Activated CD8-positive, alpha-beta T cell treated with anti-CD3 and anti-CD28 coated beads for 36 hours (primary cell): Measurements from ENCODE around the gene TRABD2B. TPM values are rescaled to one million over a fixed set of nuclear protein-coding genes. Genes with fewer than 3 reads are reported as not detected.

Source experiments
- ATAC-seq: fragments of 200-7000 bp; cut with Tn5 transposase; one replicate; pipeline ENCODE4 v1.10.0; 2021; ENCODE audit warnings: mild to moderate bottlenecking, moderate library complexity
- CTCF ChIA-PET: fragments of 350-600 bp; sonication (Branson Sonifier 250); formaldehyde crosslinking; loops from one replicate; lab custom pipeline; 2021; ENCODE audit warnings: antibody characterized with exemption; lab: Charles Lee
- POLR2A ChIA-PET: fragments of 350-600 bp; sonication (Branson Sonifier 250); formaldehyde crosslinking; loops from one replicate; lab custom pipeline; 2021; ENCODE audit warnings: antibody characterized with exemption; lab: Charles Lee
- DNase-seq: peaks from one replicate; pipeline ENCODE4 v3.0.0-alpha.2; 2020
- H3K27ac Mint-ChIP-seq: one replicate; pipeline ENCODE4 v1.8.0; 2021; ENCODE audit warnings: mild to moderate bottlenecking, mixed read lengths
- H3K27me3 Mint-ChIP-seq: one replicate; pipeline ENCODE4 v1.8.0; 2021; ENCODE audit warnings: mixed read lengths
- H3K36me3 Mint-ChIP-seq: one replicate; pipeline ENCODE4 v1.8.0; 2021; ENCODE audit warnings: low read depth, mixed read lengths
- H3K4me1 Mint-ChIP-seq: one replicate; pipeline ENCODE4 v1.8.0; 2021; ENCODE audit warnings: low read depth, mixed read lengths
- H3K4me3 Mint-ChIP-seq: one replicate; pipeline ENCODE4 v1.8.0; 2021; ENCODE audit warnings: mild to moderate bottlenecking, moderate library complexity, mixed read lengths
- H3K9me3 Mint-ChIP-seq: one replicate; pipeline ENCODE4 v1.8.0; 2021; ENCODE audit warnings: mixed read lengths
- intact Hi-C: fragments of 100-400 bp; cut with micrococcal nuclease; formaldehyde crosslinking; loops from one replicate; pipeline ENCODE4 v1.10.0; 2022
- total RNA-seq, 2 experiments: library from RNA; stranded (reverse); gene quantifications; one replicate each; pipeline ENCODE4 v1.2.3, GENCODE V29; 2021
- TF ChIP-seq, protein P1 (sequence below): fragments of 200-600 bp; IDR thresholded peaks from one replicate; pipeline ENCODE4 v1.8.0; 2022; ENCODE audit warnings: antibody characterized with exemption, mild to moderate bottlenecking

Gene TRABD2B
- total RNA-seq, 2 experiments from 2014 or later, result not detected

DNA sequence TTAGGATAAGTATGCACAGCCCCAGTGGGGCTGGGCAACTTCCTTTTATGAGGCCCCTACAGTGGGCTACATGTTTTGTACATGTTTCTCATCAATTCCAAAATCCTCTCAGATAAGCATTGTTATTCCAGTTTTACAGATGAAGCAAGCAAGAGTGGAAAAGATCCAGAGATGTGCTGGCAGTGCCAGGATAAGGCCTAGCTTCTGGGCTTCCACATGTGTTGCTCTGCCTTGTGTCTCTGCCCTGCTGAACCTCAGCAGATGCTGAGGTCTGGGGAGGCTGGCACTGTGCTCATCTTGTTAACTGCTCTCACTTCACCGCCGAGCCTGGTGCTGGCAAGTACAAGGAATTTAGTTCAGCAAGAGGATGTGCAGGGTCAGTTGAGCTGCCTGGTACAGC, 202.1 kb downstream of the TRABD2B start:
- TF ChIP-seq, protein P1, sequence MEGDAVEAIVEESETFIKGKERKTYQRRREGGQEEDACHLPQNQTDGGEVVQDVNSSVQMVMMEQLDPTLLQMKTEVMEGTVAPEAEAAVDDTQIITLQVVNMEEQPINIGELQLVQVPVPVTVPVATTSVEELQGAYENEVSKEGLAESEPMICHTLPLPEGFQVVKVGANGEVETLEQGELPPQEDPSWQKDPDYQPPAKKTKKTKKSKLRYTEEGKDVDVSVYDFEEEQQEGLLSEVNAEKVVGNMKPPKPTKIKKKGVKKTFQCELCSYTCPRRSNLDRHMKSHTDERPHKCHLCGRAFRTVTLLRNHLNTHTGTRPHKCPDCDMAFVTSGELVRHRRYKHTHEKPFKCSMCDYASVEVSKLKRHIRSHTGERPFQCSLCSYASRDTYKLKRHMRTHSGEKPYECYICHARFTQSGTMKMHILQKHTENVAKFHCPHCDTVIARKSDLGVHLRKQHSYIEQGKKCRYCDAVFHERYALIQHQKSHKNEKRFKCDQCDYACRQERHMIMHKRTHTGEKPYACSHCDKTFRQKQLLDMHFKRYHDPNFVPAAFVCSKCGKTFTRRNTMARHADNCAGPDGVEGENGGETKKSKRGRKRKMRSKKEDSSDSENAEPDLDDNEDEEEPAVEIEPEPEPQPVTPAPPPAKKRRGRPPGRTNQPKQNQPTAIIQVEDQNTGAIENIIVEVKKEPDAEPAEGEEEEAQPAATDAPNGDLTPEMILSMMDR, result no peak
- ATAC-seq (no peak), DNase-seq (no peak)
- H3K27me3 Mint-ChIP-seq, result no peaks in the 10 kb centered on the region
- ChIA-PET POLR2A (no interaction called here), CTCF (no interaction called here)
- no peaks in the 10 kb centered on the region for H3K4me1 Mint-ChIP-seq
- no peak overlapping the region for H3K4me3 Mint-ChIP-seq
- no peak overlapping the region for H3K27ac Mint-ChIP-seq
- intact Hi-C loops, result no loop called here
- H3K9me3 Mint-ChIP-seq, result no peaks in the 10 kb centered on the region
- no peaks in the 10 kb centered on the region for H3K36me3 Mint-ChIP-seq

GRCh38 chr1:47794530-47794929, 202.7 kb downstream of the TRABD2B start:
- DNase-seq, result no peak
- Mint-ChIP-seq H3K36me3 (no peaks in the 10 kb centered on the region), H3K27me3 (no peaks in the 10 kb centered on the region), H3K4me1 (no peaks in the 10 kb centered on the region), H3K9me3 (no peaks in the 10 kb centered on the region), H3K27ac (no peak overlapping the region), H3K4me3 (no peak overlapping the region)
- CTCF ChIA-PET, result no interaction called here
- intact Hi-C loops, result no loop called here
- no peak for ATAC-seq
- POLR2A ChIA-PET, result no interaction called here
- TF ChIP-seq, protein P1, result no peak

DNA sequence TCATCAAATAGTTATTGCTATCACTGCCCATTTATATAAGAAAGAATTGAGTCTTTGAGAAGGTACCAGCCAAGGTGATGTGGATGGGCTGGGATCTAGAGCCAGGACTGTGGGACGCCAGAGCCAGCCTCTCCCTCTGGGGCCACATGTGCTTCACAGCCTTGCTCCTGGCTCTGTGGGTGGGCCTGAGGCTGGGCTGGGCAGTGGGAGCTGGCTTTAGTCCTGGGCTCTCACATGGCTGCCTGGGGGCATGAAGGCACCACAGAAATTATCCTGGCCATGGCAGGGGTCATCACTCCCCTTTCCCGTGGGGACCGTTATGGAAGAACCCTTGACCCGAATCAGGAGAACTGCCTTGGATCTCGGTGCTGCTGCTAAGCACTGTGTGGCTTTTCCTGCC, 203.1 kb downstream of the TRABD2B start:
- ATAC-seq (no peak), DNase-seq (no peak)
- no peaks in the 10 kb centered on the region for H3K36me3 Mint-ChIP-seq

DNA sequence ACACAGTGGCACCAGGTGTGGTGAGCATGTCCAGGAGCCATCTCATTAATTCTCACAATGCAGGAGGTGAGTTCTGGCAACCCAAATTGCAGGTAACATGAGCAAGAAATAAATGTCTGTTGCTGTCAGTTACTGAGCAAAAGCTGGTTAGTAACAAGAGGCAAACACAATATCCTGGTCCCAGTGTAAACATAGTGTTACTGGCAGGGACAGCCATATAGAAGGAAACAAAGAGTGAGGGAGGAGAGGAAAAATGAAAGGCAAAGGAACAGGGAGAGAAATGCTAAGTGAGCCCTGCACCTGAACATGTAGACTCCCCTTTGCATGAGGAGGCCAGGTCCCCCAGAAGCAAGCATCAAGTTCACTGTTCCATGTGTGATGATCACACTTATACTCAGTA, 203.6 kb downstream of the TRABD2B start:
- H3K4me1 Mint-ChIP-seq, result no peaks in the 10 kb centered on the region
- no peak for ATAC-seq
- intact Hi-C loops, result no loop called here
- DNase-seq, result no peak
- POLR2A ChIA-PET, result interaction anchor here (1.6 kb wide), 1 partner anchor 17 kb away, joined by 5 read pairs; no protein-coding TSS in a partner anchor
- no peaks in the 10 kb centered on the region for H3K36me3 Mint-ChIP-seq
- H3K27me3 Mint-ChIP-seq, result no peaks in the 10 kb centered on the region
- CTCF ChIA-PET, result no interaction called here
- no peaks in the 10 kb centered on the region for H3K9me3 Mint-ChIP-seq
- TF ChIP-seq, protein P1, result no peak
- no peak overlapping the region for H3K4me3 Mint-ChIP-seq
- H3K27ac Mint-ChIP-seq, result no peak overlapping the region

More for the DNA sequence above, 203.1 kb downstream of the TRABD2B start:
- POLR2A ChIA-PET, result no interaction called here
- Mint-ChIP-seq H3K9me3 (no peaks in the 10 kb centered on the region), H3K4me1 (no peaks in the 10 kb centered on the region), H3K27ac (no peak overlapping the region), H3K4me3 (no peak overlapping the region), H3K27me3 (no peaks in the 10 kb centered on the region)
- TF ChIP-seq, protein P1, result no peak
- CTCF ChIA-PET, result no interaction called here
- intact Hi-C loops, result no loop called here

DNA sequence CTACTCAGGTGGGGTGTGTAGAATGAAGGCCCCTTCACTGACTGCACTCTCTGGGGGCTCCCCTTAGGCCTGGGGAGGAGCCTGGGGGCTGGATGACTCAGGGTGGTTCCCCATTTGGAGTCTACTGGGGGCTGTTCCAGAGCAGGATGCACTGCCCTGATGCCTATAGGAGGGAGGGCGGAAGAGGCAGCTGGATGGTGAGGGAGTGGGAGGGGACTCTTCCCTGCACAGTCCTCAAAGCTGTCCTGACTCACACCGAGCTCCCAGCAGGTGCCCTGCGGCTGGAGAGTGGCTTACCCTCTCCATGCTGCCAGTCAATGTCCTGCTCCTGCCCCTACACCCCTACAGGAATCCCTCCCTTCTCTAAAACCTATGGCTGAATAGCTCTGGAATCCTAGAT, 204.4 kb downstream of the TRABD2B start:
- intact Hi-C loops, result no loop called here
- CTCF ChIA-PET, result no interaction called here
- Mint-ChIP-seq H3K27me3 (no peaks in the 10 kb centered on the region), H3K36me3 (no peaks in the 10 kb centered on the region), H3K27ac (no peak overlapping the region), H3K4me3 (no peak overlapping the region), H3K4me1 (no peaks in the 10 kb centered on the region), H3K9me3 (no peaks in the 10 kb centered on the region)
- POLR2A ChIA-PET, result interaction anchor here (1.6 kb wide), 1 partner anchor 16 kb away, joined by 5 read pairs; no protein-coding TSS in a partner anchor
- TF ChIP-seq, protein P1, result no peak
- DNase-seq, result peak; percentile 4
- ATAC-seq, result peak; percentile 39
